ENCODE results near the gene POGLUT2.
"Not testable (repeated sequence)": the region's sequence is repeated elsewhere in the genome, so short reads cannot be mapped to it uniquely, and the experiment has no call there.

Gene POGLUT2

GRCh38 chr13:102784483-102784882 lies 14.3 kb downstream of the POGLUT2 start:
- no peak overlapping the region for H3K4me3 ChIP-seq (ENCODE audit: low read depth, low read length)
- DNase-seq (ENCODE audit: low read depth), result no peak
- TF ChIP-seq CTCF (conservative IDR thresholded peaks at IDR 0.05; ENCODE audit: low read depth, low read length), result no peak

- no peak overlapping the region for H3K4me3 ChIP-seq (ENCODE audit: low read depth, low read length)
- TF ChIP-seq CTCF (conservative IDR thresholded peaks at IDR 0.05; ENCODE audit: low read depth, low read length), result no peak
- no peak for DNase-seq (ENCODE audit: low read depth)
Observed at GRCh38 chr13:102781591-102781990, 17.2 kb downstream of the POGLUT2 start.

GRCh38 chr13:102780656-102781055 lies 18.1 kb downstream of the POGLUT2 start:
- not testable (repeated sequence) for DNase-seq (ENCODE audit: low read depth); H3K4me3 ChIP-seq (ENCODE audit: low read depth, low read length)

- DNase-seq (ENCODE audit: low read depth), result no peak
- no peak overlapping the region for H3K4me3 ChIP-seq (ENCODE audit: low read depth, low read length)
- no peak for TF ChIP-seq CTCF (conservative IDR thresholded peaks at IDR 0.05; ENCODE audit: low read depth, low read length)
Observed at GRCh38 chr13:102779436-102780159, 19.2 kb downstream of the POGLUT2 start.

- no peak for TF ChIP-seq CTCF (conservative IDR thresholded peaks at IDR 0.05; ENCODE audit: low read depth, low read length)
- DNase-seq (ENCODE audit: low read depth), result no peak
- no peak overlapping the region for H3K4me3 ChIP-seq (ENCODE audit: low read depth, low read length)
Observed at GRCh38 chr13:102777736-102778135, 21.0 kb downstream of the POGLUT2 start.

GRCh38 chr13:102776271-102776670 lies 22.5 kb downstream of the POGLUT2 start:
- no peak for TF ChIP-seq CTCF (conservative IDR thresholded peaks at IDR 0.05; ENCODE audit: low read depth, low read length)
- H3K4me3 ChIP-seq (ENCODE audit: low read depth, low read length), result no peak overlapping the region
- DNase-seq (ENCODE audit: low read depth), result no peak

- TF ChIP-seq CTCF (conservative IDR thresholded peaks at IDR 0.05; ENCODE audit: low read depth, low read length), result no peak
- H3K4me3 ChIP-seq (ENCODE audit: low read depth, low read length), result no peak overlapping the region
- DNase-seq (ENCODE audit: low read depth), result no peak
Observed at GRCh38 chr13:102774591-102775520, 23.9 kb downstream of the POGLUT2 start.
